ENCODE measurements around the gene IFT52. TPM values are rescaled to one million over a fixed set of nuclear protein-coding genes. Genes with fewer than 3 reads are reported as not detected.

IFT52 gene
- total RNA-seq, 1 experiment from 2014 or later: 23.0 TPM

GRCh38 chr20:43568706-43569105 lies 22.0 kb upstream of the IFT52 start:
- H3K4me1 ChIP-seq (ENCODE audit: insufficient read depth, low read length): no peaks in the 10 kb centered on the region
- no peaks in the 10 kb centered on the region for H3K36me3 ChIP-seq (ENCODE audit: low read depth, low read length)
- H3K9me3 ChIP-seq (ENCODE audit: low read length): no peaks in the 10 kb centered on the region
- no peak overlapping the region for H3K27ac ChIP-seq (ENCODE audit: low read length)
- TF ChIP-seq EZH2 (IDR thresholded peaks at IDR 0.05; ENCODE audit: low read length, unreplicated experiment) (no peak), CTCF (conservative IDR thresholded peaks at IDR 0.05; ENCODE audit: low read depth, low read length) (no peak), EZH2phosphoT487 (IDR thresholded peaks at IDR 0.05; ENCODE audit: borderline replicate concordance, low read length) (no peak)
- H4K20me1 ChIP-seq (ENCODE audit: low read length): no peaks in the 10 kb centered on the region
- CTCF ChIA-PET: no interaction called here
- no peaks in the 10 kb centered on the region for H3K79me2 ChIP-seq (ENCODE audit: low read length)
- ATAC-seq (no peak), DNase-seq (no peak)
- no peak overlapping the region for H3K4me2 ChIP-seq (ENCODE audit: low read length)
- no peaks in the 10 kb centered on the region for H3K27me3 ChIP-seq (ENCODE audit: low read length)
- no peak overlapping the region for H3K4me3 ChIP-seq (ENCODE audit: low read length)
- intact Hi-C loops (cut with micrococcal nuclease): no loop called here
- no peak overlapping the region for H2AFZ ChIP-seq (ENCODE audit: low read length)
- POLR2A ChIA-PET (ENCODE audit: unreplicated experiment): no interaction called here
- H3K9ac ChIP-seq (ENCODE audit: low read length): no peak overlapping the region
- no TSS peak for BruUV-seq (replicated peaks)
- no peaks in the 10 kb centered on the region for H3K9me2 ChIP-seq (replicated peaks; ENCODE audit: low read length)
- no peaks in the 10 kb centered on the region for H3F3A ChIP-seq (ENCODE audit: low read length, unreplicated experiment)

GRCh38 chr20:43569282-43569681 lies 21.5 kb upstream of the IFT52 start:
- H3K27me3 ChIP-seq (ENCODE audit: low read length): no peaks in the 10 kb centered on the region
- no peaks in the 10 kb centered on the region for H3K9me3 ChIP-seq (ENCODE audit: low read length)
- H3K36me3 ChIP-seq (ENCODE audit: low read depth, low read length): no peaks in the 10 kb centered on the region
- BruUV-seq (replicated peaks): no TSS peak
- intact Hi-C loops (cut with micrococcal nuclease): no loop called here
- H3F3A ChIP-seq (ENCODE audit: low read length, unreplicated experiment): no peaks in the 10 kb centered on the region
- ChIA-PET POLR2A (ENCODE audit: unreplicated experiment) (no interaction called here), CTCF (no interaction called here)
- H4K20me1 ChIP-seq (ENCODE audit: low read length): no peaks in the 10 kb centered on the region
- no peak overlapping the region for H3K27ac ChIP-seq (ENCODE audit: low read length)
- ATAC-seq (no peak), DNase-seq (no peak)
- H3K4me2 ChIP-seq (ENCODE audit: low read length): no peak overlapping the region
- no peak overlapping the region for H3K4me3 ChIP-seq (ENCODE audit: low read length)
- H3K9ac ChIP-seq (ENCODE audit: low read length): no peak overlapping the region
- no peaks in the 10 kb centered on the region for H3K4me1 ChIP-seq (ENCODE audit: insufficient read depth, low read length)
- H2AFZ ChIP-seq (ENCODE audit: low read length): no peak overlapping the region
- no peaks in the 10 kb centered on the region for H3K79me2 ChIP-seq (ENCODE audit: low read length)
- TF ChIP-seq EZH2 (IDR thresholded peaks at IDR 0.05; ENCODE audit: low read length, unreplicated experiment): no peak
- TF ChIP-seq EZH2phosphoT487 (IDR thresholded peaks at IDR 0.05; ENCODE audit: borderline replicate concordance, low read length): no peak
- no peak for TF ChIP-seq CTCF (conservative IDR thresholded peaks at IDR 0.05; ENCODE audit: low read depth, low read length)
- no peaks in the 10 kb centered on the region for H3K9me2 ChIP-seq (replicated peaks; ENCODE audit: low read length)

GRCh38 chr20:43570496-43570895 lies 20.2 kb upstream of the IFT52 start:
- H2AFZ ChIP-seq (ENCODE audit: low read length): no peak overlapping the region
- BruUV-seq (replicated peaks): no TSS peak
- intact Hi-C loops (cut with micrococcal nuclease): no loop called here
- no peaks in the 10 kb centered on the region for H3K79me2 ChIP-seq (ENCODE audit: low read length)
- H3K27me3 ChIP-seq (ENCODE audit: low read length): no peaks in the 10 kb centered on the region
- H3K9me2 ChIP-seq (replicated peaks; ENCODE audit: low read length): no peaks in the 10 kb centered on the region
- H3K4me1 ChIP-seq (ENCODE audit: insufficient read depth, low read length): no peaks in the 10 kb centered on the region
- H4K20me1 ChIP-seq (ENCODE audit: low read length): no peaks in the 10 kb centered on the region
- TF ChIP-seq EZH2phosphoT487 (IDR thresholded peaks at IDR 0.05; ENCODE audit: borderline replicate concordance, low read length) (no peak), EZH2 (IDR thresholded peaks at IDR 0.05; ENCODE audit: low read length, unreplicated experiment) (no peak), CTCF (conservative IDR thresholded peaks at IDR 0.05; ENCODE audit: low read depth, low read length) (no peak)
- H3K4me3 ChIP-seq (ENCODE audit: low read length): no peak overlapping the region
- H3K9ac ChIP-seq (ENCODE audit: low read length): no peak overlapping the region
- H3F3A ChIP-seq (ENCODE audit: low read length, unreplicated experiment): no peaks in the 10 kb centered on the region
- H3K36me3 ChIP-seq (ENCODE audit: low read depth, low read length): no peaks in the 10 kb centered on the region
- POLR2A ChIA-PET (ENCODE audit: unreplicated experiment): no interaction called here
- no peak for DNase-seq
- no peak overlapping the region for H3K4me2 ChIP-seq (ENCODE audit: low read length)
- no peak for ATAC-seq
- no peak overlapping the region for H3K27ac ChIP-seq (ENCODE audit: low read length)
- H3K9me3 ChIP-seq (ENCODE audit: low read length): no peaks in the 10 kb centered on the region
- CTCF ChIA-PET: no interaction called here

Measured in PC-3 (cell line).